Stimulated activated CD8-positive, alpha-beta memory T cell treated with anti-CD3 and anti-CD28 coated beads, Interleukin-12 subunit alpha, Interleukin-12 subunit beta, amount 100 ng/mL, for 24 hours (primary cell): ENCODE results near the gene MXI1.
"Not testable (repeated sequence)": the region's sequence is repeated elsewhere in the genome, so short reads cannot be mapped to it uniquely, and the experiment has no call there.

Experiments
- DNase-seq: peaks from one replicate; pipeline ENCODE4 v3.0.0-alpha.2; 2020; ENCODE audit errors: extremely low read depth

The MXI1 gene

GRCh38 chr10:110239892-110240291, 32.5 kb downstream of the MXI1 start:
- DNase-seq = no peak

DNA sequence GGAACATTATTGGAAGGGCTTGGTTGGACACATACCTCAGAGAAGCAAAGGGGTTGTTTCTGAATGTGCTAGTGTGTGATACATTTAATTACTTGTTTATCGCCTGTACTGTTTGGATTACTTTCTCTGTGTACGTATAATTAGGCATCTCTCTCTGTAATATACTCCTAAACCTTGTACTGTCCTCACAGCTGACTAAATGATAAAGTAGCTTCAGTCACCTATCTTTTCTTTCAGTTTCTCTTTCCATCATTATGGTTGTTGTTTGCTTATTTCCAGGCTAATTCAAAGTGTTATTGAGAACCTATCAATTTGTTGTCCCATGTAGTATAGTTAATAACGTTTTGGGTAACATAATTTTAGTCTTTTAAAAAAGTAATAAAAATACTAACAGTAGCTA, 34.0 kb downstream of the MXI1 start:
- DNase-seq = no peak

DNA sequence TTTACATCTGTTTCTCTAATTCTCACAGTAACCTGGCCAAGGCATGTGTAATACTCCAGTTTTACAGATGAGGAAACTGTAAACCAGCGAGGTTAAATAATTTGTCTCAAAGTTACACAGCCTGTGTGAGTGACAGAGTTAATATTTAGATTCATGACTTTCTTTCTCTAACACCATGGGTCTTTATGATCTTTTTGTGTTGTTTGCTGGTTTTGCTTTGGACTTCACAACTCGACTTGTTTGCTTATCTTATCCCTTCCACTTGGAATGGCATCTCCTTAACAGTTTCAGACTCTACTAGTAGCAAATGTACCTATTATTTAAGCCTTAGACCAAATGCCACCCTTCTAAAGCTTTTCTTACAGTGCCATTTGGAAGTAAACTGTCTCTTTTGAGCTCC, 34.4 kb downstream of the MXI1 start:
- no peak for DNase-seq

- no peak for DNase-seq
Measured at GRCh38 chr10:110242511-110242910, 35.1 kb downstream of the MXI1 start.

DNA sequence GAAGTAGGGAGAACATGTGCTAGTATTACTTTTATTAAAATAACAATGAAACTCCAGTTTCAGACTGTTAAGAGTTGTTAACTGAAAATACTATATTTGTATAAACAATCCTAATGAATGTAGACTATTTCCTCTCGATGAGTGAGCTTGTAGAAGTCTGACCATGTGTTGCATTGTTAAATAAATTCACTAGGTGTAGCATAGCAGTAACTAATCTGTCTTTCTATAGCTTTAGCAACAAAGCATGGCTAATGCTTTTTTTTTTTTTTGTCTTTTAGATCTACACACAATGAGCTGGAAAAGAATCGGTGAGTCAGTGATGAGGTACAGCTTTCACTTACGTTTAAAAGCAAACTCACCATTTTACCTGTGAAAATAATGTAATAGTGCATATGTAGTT, 37.1 kb downstream of the MXI1 start:
- no peak for DNase-seq

- not testable (repeated sequence) for DNase-seq
Measured at GRCh38 chr10:110247833-110248232, 40.4 kb downstream of the MXI1 start.

DNA sequence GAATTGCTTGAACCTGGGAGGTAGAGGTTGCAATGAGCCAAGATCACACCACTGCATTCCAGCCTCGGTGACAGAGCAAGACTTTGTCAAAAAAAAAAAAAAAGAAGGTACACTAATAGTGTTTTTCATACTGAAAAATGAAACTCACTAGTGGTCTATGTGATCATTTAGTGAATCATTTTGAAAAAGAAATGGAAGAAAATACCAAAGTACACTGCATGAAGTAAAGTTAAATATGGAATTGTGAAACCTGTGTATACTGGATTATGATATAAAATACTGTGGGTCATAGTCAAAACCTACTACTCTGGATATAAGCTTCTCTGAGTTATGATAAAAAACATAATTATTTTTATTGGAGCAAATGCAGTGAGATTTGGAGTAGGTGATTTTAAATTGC, 42.1 kb downstream of the MXI1 start:
- DNase-seq = not testable (repeated sequence)

GRCh38 chr10:110251392-110251791, 44.0 kb downstream of the MXI1 start:
- DNase-seq = not testable (repeated sequence)

- DNase-seq = no peak
Measured at GRCh38 chr10:110252151-110252550, 44.7 kb downstream of the MXI1 start.

DNA sequence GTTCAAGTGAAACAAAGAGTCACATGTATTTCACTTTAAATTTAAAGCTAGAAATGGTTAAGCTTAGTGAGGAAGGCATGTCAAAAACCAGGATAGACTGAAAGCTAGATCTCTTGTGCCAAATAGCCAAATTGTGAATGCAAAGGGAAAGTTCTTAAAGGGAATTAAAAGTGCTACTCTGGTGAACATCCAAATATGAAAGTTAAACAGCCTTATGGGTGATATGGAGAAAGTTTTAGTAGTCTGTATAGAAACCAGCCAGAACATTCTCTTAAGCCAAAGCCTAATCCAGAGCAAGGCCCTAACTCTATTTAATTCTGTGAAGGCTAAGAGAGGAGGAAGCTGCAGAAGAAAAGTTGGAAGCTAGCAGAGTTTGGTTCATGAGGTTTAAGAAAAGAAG, 47.1 kb downstream of the MXI1 start:
- no peak for DNase-seq

GRCh38 chr10:110258542-110258941, 51.1 kb downstream of the MXI1 start:
- no peak for DNase-seq

GRCh38 chr10:110259317-110259716, 51.9 kb downstream of the MXI1 start:
- no peak for DNase-seq

- DNase-seq = no peak
Measured at GRCh38 chr10:110260746-110261477, 53.5 kb downstream of the MXI1 start.

GRCh38 chr10:110263164-110263563, 55.8 kb downstream of the MXI1 start:
- DNase-seq = no peak

DNA sequence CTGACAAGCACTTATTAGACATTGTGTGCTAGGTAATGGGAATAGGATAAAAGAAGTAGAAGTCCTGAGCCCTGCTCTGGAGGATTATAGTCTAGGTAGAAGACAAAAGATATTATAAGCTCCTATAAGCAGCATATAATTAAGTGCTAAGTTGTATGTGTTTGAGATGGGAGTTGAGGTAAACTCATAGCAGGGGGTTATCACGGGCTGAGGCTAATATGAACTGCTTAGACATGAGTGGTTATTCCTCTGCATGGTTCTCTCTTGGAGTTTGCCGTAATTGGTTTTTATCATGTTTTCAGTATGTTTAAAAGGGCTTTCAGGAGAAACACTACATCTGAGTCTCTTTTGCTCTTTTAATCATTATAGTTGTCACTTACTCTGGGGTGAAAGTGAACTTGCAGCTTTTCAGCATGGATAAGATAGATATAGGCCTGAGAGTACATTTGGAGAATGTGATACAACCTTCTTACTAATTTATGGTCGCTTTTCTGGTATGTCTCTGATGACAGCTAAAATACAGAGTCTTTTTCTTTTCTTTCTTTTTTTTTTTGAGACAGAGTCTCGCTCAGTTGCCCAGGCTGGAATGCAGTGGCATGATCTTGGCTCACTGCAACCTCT, 58.3 kb downstream of the MXI1 start:
- DNase-seq = no peak

DNA sequence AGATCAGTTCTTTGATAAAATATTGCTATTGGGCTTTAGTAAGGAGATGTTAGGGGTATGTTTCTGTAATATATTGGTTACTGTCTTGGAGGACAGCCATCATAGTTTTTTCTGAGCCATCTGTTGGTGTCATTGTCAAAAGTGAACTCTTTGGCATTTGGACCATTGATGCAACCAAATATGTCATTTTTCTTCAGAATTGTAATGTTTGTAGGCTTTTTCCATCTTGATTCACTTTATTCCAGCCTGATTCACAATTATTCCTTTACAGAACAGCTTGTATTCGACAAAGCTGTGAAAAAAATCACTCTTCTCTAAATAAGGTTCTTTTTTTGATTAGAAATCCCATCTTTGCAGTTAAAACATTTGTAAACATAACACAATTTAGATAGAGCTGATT, 59.9 kb downstream of the MXI1 start:
- DNase-seq = no peak

GRCh38 chr10:110268442-110268841, 61.0 kb downstream of the MXI1 start:
- no peak for DNase-seq

GRCh38 chr10:110268971-110269370, 61.6 kb downstream of the MXI1 start:
- no peak for DNase-seq

DNA sequence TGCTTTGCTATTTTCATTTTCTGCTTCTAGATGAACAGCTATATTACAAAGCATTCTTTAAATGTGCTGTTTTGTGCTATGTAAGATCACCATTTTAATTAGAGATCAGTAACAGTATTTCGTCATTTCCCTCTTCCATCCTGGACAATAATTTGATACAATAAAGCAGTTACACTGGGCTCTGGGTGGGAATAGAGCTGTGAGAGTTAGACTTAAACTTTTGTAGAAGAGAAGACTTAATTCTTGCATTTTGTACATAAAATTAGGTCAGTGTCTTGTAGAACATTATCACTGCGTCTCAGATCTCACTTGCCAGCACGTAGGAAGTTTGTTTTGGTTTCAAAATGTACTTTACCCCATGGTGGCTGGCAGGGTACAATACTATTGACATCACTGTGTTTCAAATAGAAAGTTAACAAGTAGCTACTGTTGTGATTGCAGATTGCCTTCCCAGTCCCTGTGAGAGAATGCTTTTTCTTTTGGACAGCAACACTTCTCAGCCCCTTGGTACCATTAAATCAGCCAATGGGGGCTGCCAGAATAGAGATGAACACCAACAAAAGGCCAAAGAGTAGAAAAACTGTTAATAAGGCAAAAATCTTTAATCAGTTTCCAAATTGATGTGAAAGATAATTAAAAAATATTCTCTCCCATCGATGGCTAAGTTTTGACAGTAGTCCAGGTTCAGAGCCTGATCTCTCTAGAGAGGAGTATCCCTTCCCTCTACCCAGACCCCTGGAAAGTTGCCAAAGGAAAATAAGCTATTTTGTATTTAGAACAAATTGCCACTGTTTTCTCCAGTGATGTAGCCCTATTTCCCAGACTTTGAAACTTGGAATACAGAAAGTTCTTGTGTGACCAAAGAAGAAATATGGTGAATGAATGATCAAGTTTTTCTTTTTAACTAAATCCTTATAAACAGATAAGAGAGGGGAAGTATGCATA, 62.2 kb downstream of the MXI1 start:
- no peak for DNase-seq

GRCh38 chr10:110272995-110273394, 65.6 kb downstream of the MXI1 start:
- DNase-seq = not testable (repeated sequence)

GRCh38 chr10:110273474-110273873, 66.1 kb downstream of the MXI1 start:
- DNase-seq = no peak

GRCh38 chr10:110274072-110274627, 66.7 kb downstream of the MXI1 start:
- DNase-seq = no peak
